ENCODE measurements around the gene EPHA3. TPM values are rescaled to one million over a fixed set of nuclear protein-coding genes. Genes with fewer than 3 reads are reported as not detected.

Gene EPHA3
- total RNA-seq, 4 donors from 2014 or later: 2.3 to 4.6 (median 2.4) TPM; not detected in 1

- intact Hi-C loops (cut with DNase I; ENCODE audit: low total_unique reads): no loop called here
- in situ Hi-C loops (cut with MboI; ENCODE audit: low pct_ligation_motif_present in 1 of 4, low pct_unique_long_range_greater_than_20kb in 1 of 4, low sequenced_read_pairs in 3 of 4): no loop called here
- DNase-seq: no peak
- H3K36me3 ChIP-seq: no peaks in the 10 kb centered on the region
- no peak overlapping the region for H3K27ac ChIP-seq
- WGBS, 2 donors (ENCODE audit: low coverage in 1 of 2): 48 to 64% methylated on average over 2 to 4 of the region's 4 CpGs
- no peaks in the 10 kb centered on the region for H3K27me3 ChIP-seq
- no peak for TF ChIP-seq EP300 (IDR thresholded peaks at IDR 0.05; ENCODE audit: low read depth)
- TF ChIP-seq POLR2AphosphoS5 (IDR thresholded peaks at IDR 0.05): no peak
- TF ChIP-seq, protein P1, sequence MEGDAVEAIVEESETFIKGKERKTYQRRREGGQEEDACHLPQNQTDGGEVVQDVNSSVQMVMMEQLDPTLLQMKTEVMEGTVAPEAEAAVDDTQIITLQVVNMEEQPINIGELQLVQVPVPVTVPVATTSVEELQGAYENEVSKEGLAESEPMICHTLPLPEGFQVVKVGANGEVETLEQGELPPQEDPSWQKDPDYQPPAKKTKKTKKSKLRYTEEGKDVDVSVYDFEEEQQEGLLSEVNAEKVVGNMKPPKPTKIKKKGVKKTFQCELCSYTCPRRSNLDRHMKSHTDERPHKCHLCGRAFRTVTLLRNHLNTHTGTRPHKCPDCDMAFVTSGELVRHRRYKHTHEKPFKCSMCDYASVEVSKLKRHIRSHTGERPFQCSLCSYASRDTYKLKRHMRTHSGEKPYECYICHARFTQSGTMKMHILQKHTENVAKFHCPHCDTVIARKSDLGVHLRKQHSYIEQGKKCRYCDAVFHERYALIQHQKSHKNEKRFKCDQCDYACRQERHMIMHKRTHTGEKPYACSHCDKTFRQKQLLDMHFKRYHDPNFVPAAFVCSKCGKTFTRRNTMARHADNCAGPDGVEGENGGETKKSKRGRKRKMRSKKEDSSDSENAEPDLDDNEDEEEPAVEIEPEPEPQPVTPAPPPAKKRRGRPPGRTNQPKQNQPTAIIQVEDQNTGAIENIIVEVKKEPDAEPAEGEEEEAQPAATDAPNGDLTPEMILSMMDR (IDR thresholded peaks at IDR 0.05): no peak
- no peak for TF ChIP-seq POLR2A (IDR thresholded peaks at IDR 0.05)
- no peaks in the 10 kb centered on the region for H3K9me3 ChIP-seq
- H3K4me3 ChIP-seq: no peak overlapping the region
- H3K4me1 ChIP-seq: no peaks in the 10 kb centered on the region
Observed at GRCh38 chr3:89184151-89184995, 77.0 kb downstream of the EPHA3 start.

- intact Hi-C loops (cut with DNase I; ENCODE audit: low total_unique reads): no loop called here
- in situ Hi-C loops (cut with MboI; ENCODE audit: low pct_ligation_motif_present in 1 of 4, low pct_unique_long_range_greater_than_20kb in 1 of 4, low sequenced_read_pairs in 3 of 4): no loop called here
- 66 to 67% methylated on average over 4 of the region's 4 CpGs for WGBS, 2 donors (ENCODE audit: low coverage in 1 of 2)
Observed at GRCh38 chr3:89186456-89186855, 79.0 kb downstream of the EPHA3 start.

DNA sequence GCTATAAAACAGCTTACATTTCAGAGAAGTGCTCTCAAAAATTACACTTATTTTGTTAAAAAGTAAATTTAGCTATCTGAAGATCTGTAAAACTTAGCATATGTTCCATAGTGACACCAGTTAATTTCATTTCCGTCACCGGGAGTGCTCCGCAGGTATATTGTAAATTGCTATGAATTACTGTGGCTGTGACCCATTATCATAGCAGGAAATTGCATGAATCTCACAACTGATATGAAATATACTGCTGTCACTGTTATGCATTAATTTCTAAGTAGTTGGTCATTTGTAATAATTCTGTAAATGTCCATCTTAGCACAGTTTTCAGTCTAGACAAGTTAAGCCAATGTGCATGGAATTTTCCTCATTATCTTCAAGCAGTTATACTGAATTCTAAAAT, 91.2 kb downstream of the EPHA3 start:
- no peaks in the 10 kb centered on the region for H3K9me3 ChIP-seq
- in situ Hi-C loops (cut with MboI; ENCODE audit: low pct_ligation_motif_present in 1 of 4, low pct_unique_long_range_greater_than_20kb in 1 of 4, low sequenced_read_pairs in 3 of 4) (no loop called here), intact Hi-C loops (cut with DNase I; ENCODE audit: low total_unique reads) (no loop called here)
- H3K27me3 ChIP-seq: no peaks in the 10 kb centered on the region
- H3K27ac ChIP-seq: no peak overlapping the region
- no peak for DNase-seq
- TF ChIP-seq EP300 (IDR thresholded peaks at IDR 0.05; ENCODE audit: low read depth): no peak
- TF ChIP-seq, protein P1 (IDR thresholded peaks at IDR 0.05): no peak
- no peak for TF ChIP-seq POLR2A (IDR thresholded peaks at IDR 0.05)
- no peak for TF ChIP-seq POLR2AphosphoS5 (IDR thresholded peaks at IDR 0.05)
- H3K4me3 ChIP-seq: no peak overlapping the region
- no peaks in the 10 kb centered on the region for H3K4me1 ChIP-seq
- 62 to 64% methylated on average over 3 of the region's 3 CpGs for WGBS, 2 donors (ENCODE audit: low coverage in 1 of 2)
- no peaks in the 10 kb centered on the region for H3K36me3 ChIP-seq

More at GRCh38 chr3:89186456-89186855, 79.0 kb downstream of the EPHA3 start:
- Histone ChIP-seq H3K27ac (no peak overlapping the region), H3K36me3 (no peaks in the 10 kb centered on the region), H3K27me3 (no peaks in the 10 kb centered on the region), H3K9me3 (no peaks in the 10 kb centered on the region), H3K4me1 (no peaks in the 10 kb centered on the region), H3K4me3 (no peak overlapping the region)
- TF ChIP-seq POLR2A (IDR thresholded peaks at IDR 0.05): no peak
- TF ChIP-seq, protein P1 (IDR thresholded peaks at IDR 0.05): no peak
- TF ChIP-seq POLR2AphosphoS5 (IDR thresholded peaks at IDR 0.05): no peak
- no peak for TF ChIP-seq EP300 (IDR thresholded peaks at IDR 0.05; ENCODE audit: low read depth)
- no peak for DNase-seq

DNA sequence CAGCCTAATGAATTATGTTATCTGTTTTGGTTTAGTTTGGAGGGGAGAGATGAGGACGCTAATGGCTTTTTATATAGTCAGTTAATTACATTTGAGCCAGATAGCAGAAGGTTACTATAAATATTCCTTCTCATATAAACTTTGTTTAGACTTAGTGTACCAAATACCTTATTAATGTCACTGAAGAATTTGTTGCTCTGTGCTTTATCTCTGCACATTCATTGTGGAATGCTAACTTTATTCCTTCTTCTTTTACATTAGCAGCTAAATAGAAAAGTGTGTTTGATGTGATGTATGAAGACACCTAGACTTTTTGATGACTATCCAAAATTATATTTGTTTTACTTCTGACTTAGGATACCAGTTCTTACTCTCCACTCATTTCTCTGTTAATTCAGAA, 105.2 kb downstream of the EPHA3 start:
- no peak for DNase-seq
- TF ChIP-seq POLR2A (IDR thresholded peaks at IDR 0.05) (no peak), POLR2AphosphoS5 (IDR thresholded peaks at IDR 0.05) (no peak), EP300 (IDR thresholded peaks at IDR 0.05; ENCODE audit: low read depth) (no peak)
- TF ChIP-seq, protein P1 (IDR thresholded peaks at IDR 0.05): no peak
- H3K9me3 ChIP-seq: no peaks in the 10 kb centered on the region
- no peaks in the 10 kb centered on the region for H3K27me3 ChIP-seq
- intact Hi-C loops (cut with DNase I; ENCODE audit: low total_unique reads) (no loop called here), in situ Hi-C loops (cut with MboI; ENCODE audit: low pct_ligation_motif_present in 1 of 4, low pct_unique_long_range_greater_than_20kb in 1 of 4, low sequenced_read_pairs in 3 of 4) (no loop called here)
- no peak overlapping the region for H3K27ac ChIP-seq
- 31 to 33% methylated on average over 1 of the region's 1 CpG for WGBS, 2 donors (ENCODE audit: low coverage in 1 of 2)
- no peaks in the 10 kb centered on the region for H3K4me1 ChIP-seq
- no peaks in the 10 kb centered on the region for H3K36me3 ChIP-seq
- H3K4me3 ChIP-seq: no peak overlapping the region
